K562 (cell line): ENCODE measurements around the gene PCBP4. TPM values are rescaled to one million over a fixed set of nuclear protein-coding genes. Genes with fewer than 3 reads are reported as not detected.

ENCODE experiments used
- BHLHE40 ChIP-seq: IDR thresholded peaks from 2 replicates; pipeline ENCODE4 v1.6.1; 2011; ENCODE audit warnings: low read length, improper control_type of control experiment
- BMI1 ChIP-seq: fragments of 150-350 bp; IDR thresholded peaks from 2 replicates; pipeline ENCODE4 v1.6.1; 2014; ENCODE audit warnings: low read length
- EP400 ChIP-seq: fragments of 450-650 bp; IDR thresholded peaks from 2 replicates; pipeline ENCODE4 v1.6.1; 2017; ENCODE audit warnings: antibody characterized with exemption, mild to moderate bottlenecking, moderate library complexity
- EZH2 ChIP-seq: IDR thresholded peaks from 2 replicates; pipeline ENCODE4 v1.6.1; 2012; ENCODE audit warnings: low read depth, mild to moderate bottlenecking, inconsistent platforms, low read length, borderline replicate concordance
- MCM7 ChIP-seq, 2 experiments: fragments of 450-650 bp; IDR thresholded peaks; 2 replicates each; pipeline ENCODE4 v1.6.1; 2016 to 2018
- NFXL1 ChIP-seq: fragments of 450-650 bp; formaldehyde crosslinking; IDR thresholded peaks from 2 replicates; pipeline ENCODE4 v1.4.0; 2021; ENCODE audit warnings: mild to moderate bottlenecking
- NR2F6 ChIP-seq: fragments of 450-650 bp; formaldehyde crosslinking; IDR thresholded peaks from 2 replicates; pipeline ENCODE4 v1.4.0; 2020; ENCODE audit warnings: mild to moderate bottlenecking
- SMARCC2 ChIP-seq: fragments of 450-650 bp; IDR thresholded peaks from 2 replicates; pipeline ENCODE4 v1.6.1; 2017; ENCODE audit warnings: antibody characterized with exemption, moderate library complexity, mild to moderate bottlenecking, low read depth
- SPI1 ChIP-seq: IDR thresholded peaks from 2 replicates; pipeline ENCODE4 v1.6.1; 2011; ENCODE audit warnings: low read depth, low read length, control low read depth, borderline replicate concordance
- TEAD2 ChIP-seq: fragments of 450-650 bp; IDR thresholded peaks from 2 replicates; pipeline ENCODE4 v1.6.1; 2016; ENCODE audit warnings: missing genetic modification characterization, control low read depth, missing compliant biosample characterization
- THRAP3 ChIP-seq: fragments of 450-650 bp; IDR thresholded peaks from 2 replicates; pipeline ENCODE4 v1.6.1; 2016; ENCODE audit warnings: mild to moderate bottlenecking, inconsistent platforms, borderline replicate concordance
- ZBTB17 ChIP-seq: fragments of 450-650 bp; formaldehyde crosslinking; IDR thresholded peaks from 2 replicates; pipeline ENCODE4 v1.4.0; 2020; ENCODE audit warnings: mild to moderate bottlenecking
- ZBTB5 ChIP-seq: fragments of 450-650 bp; IDR thresholded peaks from 2 replicates; pipeline ENCODE4 v1.6.1; 2017; ENCODE audit warnings: antibody characterized with exemption
- ZNF668 ChIP-seq: fragments of 250-450 bp; sonication (Bioruptor Pico); IDR thresholded peaks from 2 replicates; pipeline ENCODE4 v1.8.0; 2022; ENCODE audit warnings: mild to moderate bottlenecking, inconsistent platforms
- ZNF707 ChIP-seq: fragments of 250-450 bp; sonication (Bioruptor Pico); conservative IDR thresholded peaks from 2 replicates; pipeline ENCODE4 v1.8.0; 2022; ENCODE audit warnings: inconsistent platforms, mild to moderate bottlenecking, moderate library complexity
- polyA plus RNA-seq, 8 experiments: library from polyadenylated mRNA; depleted of rRNA in 4 of 8; stranded (reverse) in 5 of 8; unstranded in 3 of 8; fragments of >200 nt; fragmentation: Nextera tagmentation in 2 of 8; fragmentation: Illumina TruSeq in 1 of 8; extraction: Ambion mirVana in 2 of 8; extraction: Trizol in 1 of 8; gene quantifications; 2 replicates each; pipeline versions ENCODE4 v1.2.1 to v1.2.3, GENCODE V29; 2011 to 2014; ENCODE audit warnings: inconsistent platforms in 1 of 8, missing spikeins in 1 of 8
- total RNA-seq, 7 experiments: library from RNA; depleted of rRNA in 6 of 7; stranded (reverse); fragments of >200 nt in 6 of 7; fragmentation: Illumina TruSeq in 2 of 7; extraction: Trizol in 2 of 7; gene quantifications; 2 replicates each; pipeline versions ENCODE4 v1.2.1 to v1.2.3, GENCODE V29; 2011 to 2021; ENCODE audit warnings: low replicate concordance in 1 of 7
- TF ChIP-seq, protein P1 (sequence below): fragments of 450-650 bp; IDR thresholded peaks from 2 replicates; pipeline ENCODE4 v1.6.1; 2018; ENCODE audit warnings: mild to moderate bottlenecking, low read depth; ENCODE audit not compliant: partially characterized antibody
- TF ChIP-seq, protein P2 (sequence below): fragments of 150-350 bp; IDR thresholded peaks from 2 replicates; pipeline ENCODE4 v1.6.1; 2014; ENCODE audit warnings: low read depth, mild to moderate bottlenecking, low read length, borderline replicate concordance
- TF ChIP-seq, protein P3 (sequence below): fragments of 450-650 bp; IDR thresholded peaks from 2 replicates; pipeline ENCODE4 v1.6.1; 2018; ENCODE audit not compliant: partially characterized antibody

PCBP4 gene
- total and polyA plus RNA-seq, 9 of the 15 experiments (the other 6 are each of a cell fraction or from before 2014, with no cell fraction given) = 0.06 to 5.8 (median 2.6) TPM

- TF ChIP-seq, protein P1, sequence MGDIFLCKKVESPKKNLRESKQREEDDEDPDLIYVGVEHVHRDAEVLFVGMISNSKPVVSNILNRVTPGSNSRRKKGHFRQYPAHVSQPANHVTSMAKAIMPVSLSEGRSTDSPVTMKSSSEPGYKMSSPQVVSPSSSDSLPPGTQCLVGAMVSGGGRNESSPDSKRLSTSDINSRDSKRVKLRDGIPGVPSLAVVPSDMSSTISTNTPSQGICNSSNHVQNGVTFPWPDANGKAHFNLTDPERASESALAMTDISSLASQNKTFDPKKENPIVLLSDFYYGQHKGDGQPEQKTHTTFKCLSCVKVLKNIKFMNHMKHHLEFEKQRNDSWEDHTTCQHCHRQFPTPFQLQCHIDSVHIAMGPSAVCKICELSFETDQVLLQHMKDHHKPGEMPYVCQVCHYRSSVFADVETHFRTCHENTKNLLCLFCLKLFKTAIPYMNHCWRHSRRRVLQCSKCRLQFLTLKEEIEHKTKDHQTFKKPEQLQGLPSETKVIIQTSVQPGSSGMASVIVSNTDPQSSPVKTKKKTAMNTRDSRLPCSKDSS = no peak
- TF ChIP-seq THRAP3 (peak; percentile 31; the same call in 1 of the 2 replicates), ZNF668 (no peak), ZBTB17 (CRISPR knock-in tag) (peak; percentile 27; the same call in 1 of the 2 replicates), SPI1 (no peak), BHLHE40 (peak; percentile 49; the same call in 1 of the 2 replicates), NFXL1 (no peak), TEAD2 (tag) (no peak), BMI1 (no peak), EP400 (peak; percentile 98), NR2F6 (CRISPR knock-in tag) (no peak), ZNF707 (CRISPR knock-in tag) (no peak), MCM7 (IDR thresholded peaks at IDR 0.05) (no peak), ZBTB5 (no peak), SMARCC2 (no peak), EZH2 (no peak)
- TF ChIP-seq, protein P2, sequence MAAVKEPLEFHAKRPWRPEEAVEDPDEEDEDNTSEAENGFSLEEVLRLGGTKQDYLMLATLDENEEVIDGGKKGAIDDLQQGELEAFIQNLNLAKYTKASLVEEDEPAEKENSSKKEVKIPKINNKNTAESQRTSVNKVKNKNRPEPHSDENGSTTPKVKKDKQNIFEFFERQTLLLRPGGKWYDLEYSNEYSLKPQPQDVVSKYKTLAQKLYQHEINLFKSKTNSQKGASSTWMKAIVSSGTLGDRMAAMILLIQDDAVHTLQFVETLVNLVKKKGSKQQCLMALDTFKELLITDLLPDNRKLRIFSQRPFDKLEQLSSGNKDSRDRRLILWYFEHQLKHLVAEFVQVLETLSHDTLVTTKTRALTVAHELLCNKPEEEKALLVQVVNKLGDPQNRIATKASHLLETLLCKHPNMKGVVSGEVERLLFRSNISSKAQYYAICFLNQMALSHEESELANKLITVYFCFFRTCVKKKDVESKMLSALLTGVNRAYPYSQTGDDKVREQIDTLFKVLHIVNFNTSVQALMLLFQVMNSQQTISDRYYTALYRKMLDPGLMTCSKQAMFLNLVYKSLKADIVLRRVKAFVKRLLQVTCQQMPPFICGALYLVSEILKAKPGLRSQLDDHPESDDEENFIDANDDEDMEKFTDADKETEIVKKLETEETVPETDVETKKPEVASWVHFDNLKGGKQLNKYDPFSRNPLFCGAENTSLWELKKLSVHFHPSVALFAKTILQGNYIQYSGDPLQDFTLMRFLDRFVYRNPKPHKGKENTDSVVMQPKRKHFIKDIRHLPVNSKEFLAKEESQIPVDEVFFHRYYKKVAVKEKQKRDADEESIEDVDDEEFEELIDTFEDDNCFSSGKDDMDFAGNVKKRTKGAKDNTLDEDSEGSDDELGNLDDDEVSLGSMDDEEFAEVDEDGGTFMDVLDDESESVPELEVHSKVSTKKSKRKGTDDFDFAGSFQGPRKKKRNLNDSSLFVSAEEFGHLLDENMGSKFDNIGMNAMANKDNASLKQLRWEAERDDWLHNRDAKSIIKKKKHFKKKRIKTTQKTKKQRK = no peak
- TF ChIP-seq, protein P3, sequence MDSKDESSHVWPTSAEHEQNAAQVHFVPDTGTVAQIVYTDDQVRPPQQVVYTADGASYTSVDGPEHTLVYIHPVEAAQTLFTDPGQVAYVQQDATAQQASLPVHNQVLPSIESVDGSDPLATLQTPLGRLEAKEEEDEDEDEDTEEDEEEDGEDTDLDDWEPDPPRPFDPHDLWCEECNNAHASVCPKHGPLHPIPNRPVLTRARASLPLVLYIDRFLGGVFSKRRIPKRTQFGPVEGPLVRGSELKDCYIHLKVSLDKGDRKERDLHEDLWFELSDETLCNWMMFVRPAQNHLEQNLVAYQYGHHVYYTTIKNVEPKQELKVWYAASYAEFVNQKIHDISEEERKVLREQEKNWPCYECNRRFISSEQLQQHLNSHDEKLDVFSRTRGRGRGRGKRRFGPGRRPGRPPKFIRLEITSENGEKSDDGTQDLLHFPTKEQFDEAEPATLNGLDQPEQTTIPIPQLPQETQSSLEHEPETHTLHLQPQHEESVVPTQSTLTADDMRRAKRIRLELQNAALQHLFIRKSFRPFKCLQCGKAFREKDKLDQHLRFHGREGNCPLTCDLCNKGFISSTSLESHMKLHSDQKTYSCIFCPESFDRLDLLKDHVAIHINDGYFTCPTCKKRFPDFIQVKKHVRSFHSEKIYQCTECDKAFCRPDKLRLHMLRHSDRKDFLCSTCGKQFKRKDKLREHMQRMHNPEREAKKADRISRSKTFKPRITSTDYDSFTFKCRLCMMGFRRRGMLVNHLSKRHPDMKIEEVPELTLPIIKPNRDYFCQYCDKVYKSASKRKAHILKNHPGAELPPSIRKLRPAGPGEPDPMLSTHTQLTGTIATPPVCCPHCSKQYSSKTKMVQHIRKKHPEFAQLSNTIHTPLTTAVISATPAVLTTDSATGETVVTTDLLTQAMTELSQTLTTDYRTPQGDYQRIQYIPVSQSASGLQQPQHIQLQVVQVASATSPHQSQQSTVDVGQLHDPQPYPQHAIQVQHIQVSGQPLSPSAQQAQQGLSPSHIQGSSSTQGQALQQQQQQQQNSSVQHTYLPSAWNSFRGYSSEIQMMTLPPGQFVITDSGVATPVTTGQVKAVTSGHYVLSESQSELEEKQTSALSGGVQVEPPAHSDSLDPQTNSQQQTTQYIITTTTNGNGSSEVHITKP = no peak
Observed at GRCh38 chr3:51995346-51996163, 28.3 kb upstream of the PCBP4 start, which contains the start of gene RPL29 (continued).
